NCI-H1694 (cell line): ENCODE results near the gene SLC9A8.
A peak's percentile ranks its signal among the peaks of the same experiment; 100 is the strongest.

Source experiments
- DNase-seq: peaks from one replicate; lab custom pipeline; 2025; lab: John Stamatoyannopoulos, UW

Gene SLC9A8

DNA sequence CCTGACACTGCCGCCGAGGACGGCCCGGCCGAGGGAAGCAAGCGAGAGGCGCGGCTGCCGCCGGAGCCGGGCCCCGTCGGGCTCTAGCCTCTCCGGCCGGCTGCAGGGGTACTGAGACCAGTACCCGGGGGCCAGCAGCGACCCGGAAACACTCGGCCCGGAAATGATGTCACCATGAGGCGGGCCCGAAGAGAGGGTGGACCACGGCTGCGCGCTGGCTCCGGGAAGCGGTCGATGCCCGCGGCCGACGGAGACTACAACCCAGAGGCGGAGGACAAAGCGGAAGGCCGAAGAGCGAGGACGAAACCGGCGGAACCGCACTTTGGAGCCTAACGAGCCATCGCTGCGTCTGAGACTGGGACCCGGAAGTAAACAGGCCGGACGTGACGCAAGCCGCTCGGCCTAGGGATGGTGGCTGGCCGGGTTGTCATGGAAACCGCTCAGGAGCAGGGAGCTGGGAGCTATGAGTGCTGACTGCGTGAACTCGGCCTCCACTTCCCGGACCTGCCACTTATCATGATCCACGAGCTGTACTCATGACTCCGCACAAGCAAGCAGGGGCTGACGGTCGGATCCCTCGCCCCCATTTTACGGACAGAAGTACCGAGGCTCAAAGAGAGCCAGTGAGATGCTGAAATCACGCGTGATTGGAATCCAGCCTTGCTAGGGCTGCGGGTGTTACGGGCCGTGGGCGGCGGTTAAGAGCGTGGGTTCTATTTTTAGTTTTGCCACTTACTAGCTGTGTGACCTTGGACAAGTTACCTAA lies 102.9 kb downstream of the SLC9A8 start, which contains the start of gene SPATA2:
Gene SPATA2 (minus strand): TSS at position 150 of the 766 bp plus-strand sequence. CDS start 7,039 bp downstream, outside the sequence.
- peak; percentile 78 for DNase-seq

GRCh38 chr20:49916146-49917002 lies 103.7 kb downstream of the SLC9A8 start:
- DNase-seq, result peak; percentile 16

GRCh38 chr20:49918446-49918845 lies 105.8 kb downstream of the SLC9A8 start:
- no peak for DNase-seq

GRCh38 chr20:49919009-49919408 lies 106.4 kb downstream of the SLC9A8 start:
- DNase-seq, result no peak

- no peak for DNase-seq
Measured at GRCh38 chr20:49919461-49919860, 106.8 kb downstream of the SLC9A8 start.

GRCh38 chr20:49924247-49924646 lies 111.6 kb downstream of the SLC9A8 start:
- no peak for DNase-seq

- no peak for DNase-seq
Measured at GRCh38 chr20:49925901-49926454, 113.3 kb downstream of the SLC9A8 start.

GRCh38 chr20:49928411-49929141 lies 115.9 kb downstream of the SLC9A8 start:
- DNase-seq, result peak; percentile 57

- no peak for DNase-seq
Measured at GRCh38 chr20:49929142-49929494, 116.5 kb downstream of the SLC9A8 start.

GRCh38 chr20:49935746-49936152 lies 123.1 kb downstream of the SLC9A8 start:
- DNase-seq, result no peak

DNA sequence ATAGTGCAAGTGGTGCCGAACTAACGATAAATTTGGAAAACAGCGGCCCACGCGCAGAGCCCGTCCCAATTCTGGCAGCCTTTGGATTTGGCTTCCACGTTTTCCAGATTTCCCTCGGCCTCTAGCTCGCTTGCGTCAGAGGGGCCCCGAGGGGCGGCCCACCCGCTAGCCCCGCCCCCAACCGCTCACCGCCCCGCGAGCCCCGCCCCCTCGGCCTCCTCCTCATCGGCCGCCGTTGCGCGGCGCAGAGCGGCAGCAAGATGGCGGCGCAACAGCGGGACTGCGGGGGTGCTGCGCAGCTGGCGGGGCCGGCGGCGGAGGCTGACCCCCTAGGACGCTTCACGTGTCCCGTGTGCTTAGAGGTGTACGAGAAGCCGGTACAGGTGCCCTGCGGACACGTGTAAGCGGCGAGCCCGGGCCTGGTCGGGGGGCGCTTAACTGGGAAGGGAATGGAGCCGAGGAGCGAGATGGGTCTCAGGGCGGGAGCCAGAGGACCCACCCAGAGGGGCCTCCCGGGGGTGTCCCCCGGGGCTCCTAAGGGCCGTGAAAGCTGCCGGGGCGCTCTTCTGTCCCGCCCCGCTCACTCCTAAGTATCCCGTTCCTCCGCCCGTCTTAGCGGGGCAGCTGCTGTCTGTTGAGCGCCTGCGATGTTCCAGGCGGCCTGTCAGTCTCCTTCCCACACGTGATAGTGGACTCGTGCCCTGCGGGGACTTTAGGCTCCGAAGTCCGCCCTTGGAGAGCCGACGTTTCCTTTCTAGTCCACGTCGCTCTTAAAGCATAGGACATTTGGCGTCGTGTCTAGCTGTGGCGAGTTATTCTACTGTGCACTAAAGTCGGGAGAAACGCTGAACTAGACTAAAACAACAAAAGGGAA lies 123.8 kb downstream of the SLC9A8 start, which contains the start of gene RNF114:
Gene RNF114 (plus strand): TSS at position 245 of the 874 bp plus-strand sequence. CDS start 16 bp downstream, at position 261.
- DNase-seq, result peak; percentile 65

DNA sequence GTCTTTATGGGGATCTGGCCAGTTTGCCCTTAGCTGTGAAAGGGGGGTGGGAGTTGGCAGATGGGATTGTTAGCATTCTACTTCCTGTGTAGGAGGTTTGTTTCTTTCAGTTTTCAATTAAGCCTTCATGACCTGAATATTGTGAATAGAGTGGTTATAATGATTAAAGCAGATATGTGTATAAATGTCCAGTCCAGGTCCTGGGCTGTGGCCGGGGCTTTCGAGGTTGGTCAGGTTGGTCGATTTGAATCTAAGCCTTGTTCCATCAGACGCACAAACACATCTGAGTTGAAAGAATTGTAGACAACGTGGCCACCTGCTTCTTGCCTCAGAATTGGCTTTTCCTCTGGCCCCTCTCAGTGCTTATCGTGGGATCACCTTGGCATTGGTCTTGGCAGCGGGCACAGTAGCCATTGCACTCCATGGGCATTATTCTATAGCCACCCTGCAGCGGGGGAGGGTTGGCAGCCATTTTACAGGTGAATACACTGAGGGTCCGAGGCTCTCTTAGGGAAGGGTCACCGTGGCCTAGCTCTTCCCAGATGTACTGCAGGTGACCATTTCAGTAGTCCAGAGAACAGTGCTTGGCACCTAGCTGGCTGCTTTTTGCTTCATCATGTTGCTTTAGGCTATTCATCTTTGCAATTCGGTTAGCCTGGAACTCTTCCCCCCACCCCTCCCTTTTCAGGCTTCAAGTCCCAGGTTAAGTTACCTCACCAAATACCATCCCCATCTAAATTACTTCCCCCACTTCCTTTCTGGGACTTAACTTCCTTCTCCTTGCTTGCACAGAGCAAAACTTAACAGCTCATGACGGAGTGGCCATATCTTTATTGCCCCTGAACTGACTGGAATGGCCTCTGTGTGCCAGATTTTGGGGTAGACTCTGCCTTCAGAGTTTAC lies 124.7 kb downstream of the SLC9A8 start:
- DNase-seq, result no peak

DNA sequence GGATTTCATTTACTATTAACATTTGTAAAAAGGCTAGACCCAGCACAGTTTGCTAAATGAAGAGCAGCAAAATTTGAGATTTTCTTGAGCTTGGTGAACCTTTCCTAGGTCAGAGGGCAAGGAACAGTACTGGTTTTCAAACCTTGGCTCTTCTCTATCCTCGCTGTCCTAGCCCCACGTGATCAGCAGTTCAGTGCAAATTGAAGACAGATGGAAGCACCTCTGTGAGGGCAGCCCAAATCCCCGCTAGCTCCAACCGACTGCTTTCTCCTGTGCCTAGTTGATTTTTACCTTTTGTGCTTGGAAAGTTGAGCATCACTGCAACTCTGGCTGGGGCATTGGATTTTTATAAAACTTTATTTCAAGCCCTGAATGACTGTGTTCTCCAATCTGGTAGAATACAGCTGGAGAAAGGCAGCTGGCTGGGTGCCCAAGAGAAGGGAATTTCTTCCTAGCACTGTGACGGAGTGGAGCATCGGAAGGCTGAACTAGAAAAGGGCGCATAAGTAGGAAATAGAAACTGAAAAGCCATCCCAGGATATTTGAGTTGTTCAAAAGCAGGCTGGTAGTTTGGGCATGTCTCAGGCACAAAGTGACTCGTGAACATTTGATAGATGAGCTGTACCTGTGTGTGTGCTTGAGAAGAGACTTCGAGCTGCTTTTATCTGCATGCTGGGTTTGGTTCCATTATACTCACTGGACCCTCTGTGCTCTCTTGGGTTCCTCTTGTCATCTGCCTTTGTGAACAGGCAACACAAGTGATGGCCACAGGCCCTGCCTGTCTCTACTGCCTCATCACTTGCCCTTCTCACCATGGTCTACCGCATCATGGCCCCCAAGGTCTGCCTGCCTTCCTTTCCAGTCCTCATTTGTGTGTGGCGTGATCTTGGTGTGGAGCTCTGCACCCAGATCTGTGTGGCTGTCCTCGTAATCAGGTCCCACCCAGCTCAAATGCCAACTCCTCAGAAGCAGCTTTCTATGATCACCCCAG lies 125.8 kb downstream of the SLC9A8 start:
- no peak for DNase-seq

GRCh38 chr20:49941456-49941855 lies 128.8 kb downstream of the SLC9A8 start:
- DNase-seq, result no peak
